Smooth muscle cell of the brain vasculature (primary cell): ENCODE measurements around the gene FYN.

Experiments
- DNase-seq: peaks from one replicate; pipeline ENCODE4 v3.0.0-alpha.2; 2012; ENCODE audit warnings: low read depth, low spot score

FYN gene

DNA sequence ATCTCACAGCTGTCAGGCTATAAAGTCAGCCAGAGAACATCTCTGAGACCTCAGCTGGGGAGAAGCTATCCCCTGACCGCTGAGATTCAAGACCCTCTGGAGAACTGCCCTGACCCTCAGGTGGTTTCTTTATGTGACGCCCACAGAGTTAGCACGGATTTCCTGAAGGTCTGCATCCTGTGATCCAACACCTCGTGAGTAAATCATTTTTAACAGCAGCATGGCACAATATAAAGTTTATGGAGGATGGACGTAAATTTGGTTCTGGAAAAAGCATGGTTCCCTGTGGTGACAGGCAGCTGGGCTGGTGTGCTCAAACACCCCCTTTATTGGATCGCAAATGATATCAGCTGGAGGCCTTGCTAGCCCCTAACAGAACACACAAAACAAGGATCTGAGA is 242.2 kb downstream of the FYN start:
- no peak for DNase-seq

DNA sequence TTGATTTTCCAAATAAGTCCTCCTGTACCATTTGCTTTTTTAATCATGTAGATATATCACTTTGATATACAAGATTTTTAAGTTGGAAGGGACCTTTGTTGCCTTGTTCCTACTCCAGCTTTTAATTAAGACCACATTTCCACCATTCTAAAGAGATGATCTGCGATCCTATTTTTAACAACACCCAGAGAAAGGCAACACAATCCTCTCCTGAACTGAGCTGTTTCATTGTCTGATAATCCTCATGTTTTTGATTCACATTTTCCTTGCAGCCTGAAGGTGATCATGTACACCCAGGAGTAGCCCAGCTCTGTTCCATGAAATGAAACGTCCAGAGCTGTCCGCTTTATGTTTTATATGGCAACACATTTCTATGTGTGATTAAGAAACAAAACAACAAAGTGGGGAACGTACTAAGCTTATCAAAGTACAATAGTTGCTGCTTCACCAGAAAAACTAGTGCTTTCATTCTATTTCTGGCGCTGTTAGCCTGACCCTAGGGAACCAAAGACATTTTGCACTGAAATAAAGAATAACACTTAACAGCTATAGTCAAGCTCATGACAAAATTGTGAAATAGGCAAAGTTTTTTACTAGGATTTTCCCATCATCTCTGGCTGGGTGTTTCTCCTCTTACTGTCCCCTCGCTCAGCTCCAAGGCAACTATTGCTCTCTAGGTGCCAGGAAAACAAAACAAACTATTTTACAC is 245.0 kb downstream of the FYN start:
- DNase-seq: no peak

DNA sequence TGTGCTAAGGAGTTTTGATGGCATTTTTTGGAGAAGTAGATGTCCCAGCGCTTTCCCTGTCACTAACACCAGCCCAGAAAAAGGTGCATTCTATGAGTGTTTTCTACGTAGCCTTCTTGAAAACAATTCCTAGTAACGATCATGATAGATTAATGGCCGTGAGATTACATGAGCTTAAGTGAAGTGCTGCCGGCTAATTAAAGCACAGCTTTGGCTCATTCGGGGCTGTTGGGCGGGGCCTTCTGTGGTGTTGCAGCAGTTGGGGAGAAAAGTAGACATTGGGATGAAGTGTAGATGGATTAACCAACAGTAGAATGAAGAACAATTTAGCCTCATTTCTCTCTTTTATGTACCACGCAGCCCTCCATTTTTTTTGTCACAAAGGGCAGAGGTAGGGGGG is 246.8 kb downstream of the FYN start:
- no peak for DNase-seq

DNA sequence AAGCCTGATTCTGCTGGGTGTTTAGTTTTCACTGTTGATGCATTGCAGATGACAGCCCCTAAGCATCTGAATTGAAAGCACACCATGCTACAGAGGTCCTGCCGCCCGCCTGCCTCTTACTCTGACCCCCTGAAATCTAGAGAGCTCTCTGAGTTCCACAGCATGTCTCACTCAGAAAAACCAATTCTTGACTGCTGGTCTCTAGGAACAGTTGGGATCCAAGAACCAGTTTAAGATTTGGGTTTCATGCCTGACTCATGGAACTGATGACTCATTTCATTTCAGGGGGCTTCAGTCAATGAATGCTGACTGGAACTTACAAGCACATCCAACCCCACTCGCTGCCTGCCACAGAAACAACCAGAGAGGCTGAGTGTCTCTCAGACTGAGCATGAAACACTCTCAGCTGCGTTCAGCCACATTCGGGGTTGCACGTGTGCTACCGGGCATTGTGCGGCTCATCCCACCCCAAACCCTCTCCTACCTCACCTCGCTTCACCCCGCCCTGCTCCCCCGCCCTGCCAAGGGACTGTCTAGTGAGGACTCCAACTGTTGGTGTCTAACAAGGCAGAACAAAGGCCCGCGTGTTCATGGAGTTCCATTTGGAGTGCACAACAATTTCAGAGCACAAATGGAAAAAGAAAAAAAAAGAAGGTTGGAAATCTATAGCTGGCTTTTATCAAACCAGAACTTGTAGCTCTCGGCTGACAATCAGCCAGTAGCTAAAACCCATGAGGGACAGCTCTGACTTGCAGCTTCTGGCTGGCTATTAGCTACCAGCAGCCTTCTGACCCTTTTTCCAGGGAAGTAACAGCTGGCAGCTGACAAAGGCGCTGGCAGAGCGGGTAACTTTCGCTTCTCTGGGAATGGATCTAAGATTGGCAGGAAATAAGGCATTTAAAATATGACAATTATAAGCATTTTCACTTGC is 247.5 kb downstream of the FYN start:
- DNase-seq: no peak

DNA sequence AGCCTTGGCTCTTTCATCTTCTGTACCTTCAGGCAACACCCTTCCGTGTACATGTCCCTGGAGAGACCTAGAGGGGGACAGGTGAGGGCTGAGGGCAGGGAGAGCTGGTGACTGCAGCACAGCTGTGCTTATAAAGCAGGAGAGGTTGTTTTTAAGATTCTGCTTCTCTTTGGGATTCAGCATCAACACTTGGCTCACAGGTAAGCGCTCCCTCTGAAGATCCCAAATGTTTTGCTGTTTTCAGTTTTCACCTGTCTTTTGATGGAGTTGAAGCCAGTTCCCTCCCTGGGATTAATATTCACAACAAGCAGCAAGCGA is 248.2 kb downstream of the FYN start:
- no peak for DNase-seq

DNA sequence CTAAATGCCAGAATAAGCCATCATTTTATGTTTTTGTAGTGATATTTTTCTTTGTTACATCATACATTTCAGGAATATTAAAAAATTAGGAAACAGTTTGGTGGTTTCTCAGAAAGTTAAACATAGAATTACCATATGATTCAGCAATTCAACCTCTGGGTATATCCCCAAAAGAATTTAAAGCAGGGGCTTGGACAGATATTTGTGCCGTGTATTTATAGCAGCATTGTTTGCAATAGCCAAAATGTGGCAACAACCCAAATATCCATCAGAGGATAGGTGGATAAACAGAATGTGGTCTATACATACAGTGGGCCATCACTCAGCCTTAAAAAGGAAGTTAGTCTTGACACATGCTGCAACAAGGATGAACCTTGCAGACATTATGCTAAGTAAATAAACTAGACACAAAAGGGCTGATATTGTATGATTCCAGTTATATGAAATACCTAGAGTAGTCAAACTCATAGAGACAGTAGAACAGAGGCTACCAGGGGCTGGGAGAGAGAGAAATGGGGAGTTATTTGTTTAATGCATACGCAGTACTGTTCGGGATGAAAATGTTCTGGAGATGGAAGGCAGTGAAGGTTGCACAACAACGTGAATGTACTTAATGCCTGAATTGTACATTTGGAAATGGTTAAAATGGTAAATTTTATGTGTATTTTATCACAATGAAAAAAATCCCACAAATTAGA is 248.7 kb downstream of the FYN start:
- no peak for DNase-seq

DNA sequence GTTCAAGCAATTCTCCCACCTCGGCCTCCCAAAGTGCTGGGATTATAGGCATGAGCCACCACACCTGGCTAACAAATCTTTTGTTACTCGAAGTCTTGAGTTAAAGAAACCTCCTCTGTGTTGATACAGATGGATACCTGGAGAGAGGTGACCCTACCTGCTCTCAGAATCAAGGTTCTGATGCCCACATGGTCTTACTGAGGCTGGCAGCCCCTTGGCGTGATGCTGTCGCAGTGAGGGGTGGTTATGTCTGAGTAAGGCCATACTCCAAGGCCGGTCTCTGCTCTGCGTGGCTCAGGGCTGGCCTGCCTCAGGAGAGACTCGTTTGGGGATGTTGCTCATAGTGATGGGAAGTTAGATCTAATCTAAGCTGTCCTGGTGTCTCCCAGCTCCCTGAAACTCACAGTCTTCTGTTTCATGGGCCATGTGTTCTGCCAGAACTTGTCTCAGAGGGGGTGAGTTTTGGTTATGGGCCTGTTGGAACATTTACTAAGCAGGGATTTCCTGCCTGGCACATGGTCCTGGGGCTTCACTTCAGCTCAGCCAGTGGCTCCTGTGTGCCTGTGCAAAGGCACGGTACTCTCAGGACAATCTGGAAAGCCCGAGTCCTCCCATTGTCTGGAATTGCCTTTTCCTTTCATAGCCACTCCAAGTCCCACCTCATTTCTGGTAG is 250.1 kb downstream of the FYN start:
- DNase-seq: no peak

DNA sequence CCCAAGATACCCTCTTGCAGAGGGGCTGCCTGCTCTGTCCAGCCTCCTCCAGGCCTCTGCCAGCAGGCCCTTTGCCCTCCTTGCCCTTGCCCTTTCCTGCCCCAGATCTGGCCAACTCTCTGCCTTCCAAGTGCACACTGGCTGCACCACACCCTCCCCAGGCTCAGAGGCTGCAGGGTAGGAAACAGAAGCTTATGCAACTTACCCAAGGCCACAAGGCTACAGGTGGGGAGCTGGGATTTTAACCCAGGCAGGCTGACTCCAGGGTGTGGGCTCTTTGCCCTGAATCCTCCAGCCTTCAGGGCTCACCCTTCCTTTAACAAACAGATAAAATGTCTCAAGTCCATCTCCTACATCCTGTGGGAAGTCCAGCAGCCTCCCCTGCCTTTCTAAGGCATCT is 253.1 kb downstream of the FYN start:
- DNase-seq: no peak

DNA sequence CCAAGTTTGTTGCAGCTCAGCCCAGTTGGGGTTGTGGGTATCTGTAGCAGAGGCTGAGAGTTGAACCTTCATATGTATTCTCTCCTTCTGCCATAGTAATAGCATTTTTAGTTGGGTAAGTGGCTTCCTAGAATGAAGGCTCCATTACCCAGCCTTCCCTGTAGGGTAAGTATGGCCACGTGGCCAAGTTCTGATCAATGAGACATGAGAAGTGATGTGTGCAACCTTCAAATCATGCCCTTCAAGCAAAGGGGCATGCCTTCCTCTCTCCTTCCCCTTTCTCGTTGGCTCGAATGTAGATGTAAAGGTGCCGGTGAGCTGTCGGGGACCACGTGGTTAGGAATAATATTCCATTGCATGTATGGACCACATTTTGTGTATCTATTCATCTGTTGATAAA is 254.8 kb downstream of the FYN start:
- no peak for DNase-seq

DNA sequence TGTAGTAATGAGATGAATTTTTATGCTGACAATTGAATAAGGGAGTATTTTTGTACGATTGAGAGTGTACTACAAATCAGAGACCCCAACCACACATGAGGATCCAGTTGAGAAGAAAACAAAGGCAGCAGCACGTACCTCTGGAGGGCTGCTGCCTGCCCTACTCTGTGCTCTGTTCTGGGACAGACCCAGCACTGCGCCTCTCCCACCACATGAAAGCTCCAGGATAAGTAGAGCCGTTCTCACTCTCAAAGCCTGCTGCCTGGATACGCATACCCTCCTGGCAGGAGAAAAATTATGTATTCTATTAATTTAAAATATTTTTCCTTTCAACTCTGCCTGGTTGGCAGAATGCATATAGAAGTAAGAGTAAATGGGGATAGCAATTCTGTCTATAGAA is 256.1 kb downstream of the FYN start:
- DNase-seq: no peak

DNA sequence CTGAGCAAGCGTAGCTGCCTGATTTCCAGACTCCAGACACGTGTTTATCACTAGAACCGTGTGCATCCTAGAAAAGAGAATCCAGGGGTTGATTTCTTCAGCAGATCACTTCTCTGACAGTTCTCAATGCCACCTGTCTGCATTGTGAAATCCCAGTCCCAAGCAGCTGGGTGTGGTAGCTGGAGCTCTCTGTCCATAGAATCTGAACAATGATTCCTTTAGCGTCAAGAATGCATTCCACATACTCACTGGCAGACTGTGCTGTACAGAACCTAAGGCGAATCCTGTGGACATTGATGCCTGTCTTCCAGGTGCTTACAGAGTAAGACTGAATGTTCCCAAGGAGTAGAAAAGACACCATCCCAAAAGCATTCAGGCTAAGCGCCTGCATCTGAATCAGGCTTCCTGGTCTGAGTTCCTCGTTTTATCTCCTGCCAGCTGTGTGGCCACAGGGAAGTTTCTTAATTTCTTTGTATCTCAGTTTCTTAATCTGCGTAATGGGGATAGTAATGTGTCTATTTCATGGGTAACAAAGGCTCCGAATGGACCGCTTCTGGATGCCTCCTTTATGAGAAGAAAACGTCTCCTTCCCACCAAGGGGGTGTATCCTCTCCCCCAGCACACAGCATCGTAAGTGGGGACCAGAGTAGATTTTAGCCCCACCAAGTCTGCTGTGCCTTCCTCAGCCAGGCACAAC is 257.2 kb downstream of the FYN start:
- no peak for DNase-seq

DNA sequence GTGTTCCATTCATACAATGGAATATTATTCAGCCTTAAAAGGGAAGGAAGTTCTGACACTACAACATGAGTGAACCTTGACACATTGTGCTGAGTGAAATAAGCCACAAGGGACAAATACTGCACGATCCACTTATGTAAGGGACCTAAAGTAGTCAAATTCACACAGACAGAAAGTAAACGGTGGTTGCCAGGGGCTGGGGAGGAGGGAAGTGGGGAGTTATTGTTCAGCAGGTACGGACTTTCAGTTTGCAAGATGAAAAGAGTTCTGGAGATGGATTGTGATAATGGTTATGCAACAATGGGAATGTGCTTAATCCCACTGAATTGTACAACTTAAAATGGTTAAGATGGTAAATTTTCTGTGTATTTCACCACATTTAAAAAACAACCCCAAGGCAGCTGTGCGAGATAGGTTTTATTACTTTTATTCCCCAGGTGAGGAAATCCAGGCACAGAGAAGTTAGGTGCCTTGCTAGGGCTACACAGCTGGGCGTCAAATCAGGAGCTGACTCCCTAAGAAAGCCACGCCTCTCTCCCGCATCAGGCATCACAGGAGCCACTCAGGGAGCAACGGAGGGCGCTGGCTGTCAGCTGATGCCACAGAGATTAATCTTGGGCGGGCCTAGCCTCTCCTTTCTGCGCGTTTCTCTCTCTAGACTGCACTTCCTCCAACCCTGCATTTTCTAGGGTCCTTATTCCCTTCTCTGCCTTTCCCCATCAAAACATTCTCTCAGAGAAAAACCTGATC is 258.2 kb downstream of the FYN start:
- DNase-seq: no peak

DNA sequence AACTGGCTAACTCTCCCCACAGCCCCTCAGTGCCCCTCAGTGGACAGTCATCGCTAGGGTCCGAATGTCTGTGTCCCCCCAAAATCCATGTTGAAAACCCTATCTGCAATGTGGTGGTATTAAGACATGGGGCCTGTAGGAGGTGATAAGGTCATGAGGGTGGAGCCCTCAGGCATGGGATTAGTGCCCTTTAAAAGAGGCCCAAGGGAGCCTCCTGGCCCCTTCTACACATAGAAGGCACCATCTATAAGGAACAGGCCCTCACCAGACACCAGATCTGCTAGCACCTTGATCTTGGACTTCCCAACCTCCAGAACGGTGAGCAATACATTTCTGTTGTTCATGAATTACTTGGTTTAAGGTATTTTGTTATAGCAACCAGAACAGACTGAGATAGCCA is 260.9 kb downstream of the FYN start:
- no peak for DNase-seq

DNA sequence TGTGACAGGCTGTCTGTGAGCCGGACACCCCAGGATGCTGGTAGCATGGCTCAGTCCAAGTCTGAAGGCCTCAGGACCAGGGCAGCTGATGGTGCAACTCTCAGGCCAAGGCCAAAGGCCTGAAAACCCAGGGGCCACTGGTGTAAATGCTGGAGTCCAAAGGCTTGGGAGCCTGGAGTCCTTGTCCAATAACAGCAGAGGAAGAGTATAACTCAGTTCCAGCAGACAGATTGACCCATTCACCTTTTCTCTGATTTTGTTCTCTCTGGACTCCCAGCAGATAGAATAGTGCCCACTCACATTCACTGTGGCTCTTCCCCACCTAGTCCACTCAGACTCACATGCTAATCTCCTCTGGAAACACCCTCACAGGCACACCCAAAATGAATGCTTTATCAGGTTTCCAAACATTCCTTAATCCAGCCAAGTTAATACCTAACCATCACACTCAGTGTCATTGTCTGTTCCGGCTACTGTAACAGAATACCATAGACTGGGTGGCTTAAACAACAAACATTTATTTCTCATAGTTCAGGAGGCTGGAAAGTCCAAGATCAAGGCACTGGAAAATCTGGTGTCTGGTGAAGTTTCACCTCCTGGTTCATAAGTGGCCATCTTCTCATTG is 262.6 kb downstream of the FYN start:
- DNase-seq: no peak
